ENCODE measurements around the gene CHD2.
A peak's percentile ranks its signal among the peaks of the same experiment; 100 is the strongest.

DNA sequence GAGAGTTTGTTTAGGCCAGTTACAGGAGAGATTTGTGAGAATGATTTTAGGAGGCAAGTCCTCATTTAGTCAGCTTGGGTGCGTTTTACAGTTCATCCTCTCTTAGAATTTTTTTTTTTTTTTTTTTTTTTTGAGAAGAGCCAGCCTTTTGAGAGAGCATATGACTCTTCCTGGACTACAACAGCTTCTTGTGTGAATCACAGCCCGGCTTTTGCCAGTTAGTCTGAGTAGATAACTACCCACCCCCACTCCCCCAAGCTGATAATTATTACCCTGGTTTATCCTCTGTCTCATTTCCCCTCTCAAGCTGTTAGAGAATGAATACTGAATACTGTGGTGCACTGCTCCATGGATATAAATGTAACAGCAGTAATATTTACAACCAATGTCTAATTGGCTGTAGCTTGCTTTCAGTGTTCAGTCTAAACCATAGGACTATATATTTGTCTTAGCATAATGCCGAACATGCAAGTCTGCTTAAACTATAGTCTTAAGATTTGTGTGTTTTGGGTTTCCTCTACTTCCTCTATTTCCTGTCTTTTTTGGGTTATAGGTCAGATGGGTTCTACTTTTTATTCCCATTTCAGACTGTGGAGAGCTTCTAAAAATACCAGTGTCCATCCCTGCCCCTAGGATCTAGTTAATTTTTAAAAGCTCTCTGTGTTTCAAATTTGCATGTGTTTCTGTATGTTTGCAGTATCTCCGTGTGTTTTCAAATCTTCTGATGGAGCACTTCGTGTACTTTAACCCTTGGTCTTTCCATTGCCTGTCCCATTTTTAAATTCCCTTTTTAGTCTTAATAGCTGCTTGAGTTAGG lies 8.0 kb downstream of the CHD2 start:
- TF ChIP-seq, protein P1, sequence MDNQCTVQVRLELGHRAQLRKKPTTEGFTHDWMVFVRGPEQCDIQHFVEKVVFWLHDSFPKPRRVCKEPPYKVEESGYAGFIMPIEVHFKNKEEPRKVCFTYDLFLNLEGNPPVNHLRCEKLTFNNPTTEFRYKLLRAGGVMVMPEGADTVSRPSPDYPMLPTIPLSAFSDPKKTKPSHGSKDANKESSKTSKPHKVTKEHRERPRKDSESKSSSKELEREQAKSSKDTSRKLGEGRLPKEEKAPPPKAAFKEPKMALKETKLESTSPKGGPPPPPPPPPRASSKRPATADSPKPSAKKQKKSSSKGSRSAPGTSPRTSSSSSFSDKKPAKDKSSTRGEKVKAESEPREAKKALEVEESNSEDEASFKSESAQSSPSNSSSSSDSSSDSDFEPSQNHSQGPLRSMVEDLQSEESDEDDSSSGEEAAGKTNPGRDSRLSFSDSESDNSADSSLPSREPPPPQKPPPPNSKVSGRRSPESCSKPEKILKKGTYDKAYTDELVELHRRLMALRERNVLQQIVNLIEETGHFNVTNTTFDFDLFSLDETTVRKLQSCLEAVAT (IDR thresholded peaks at IDR 0.05), result peak; percentile 37; the same call in 1 of the 2 replicates
- TF ChIP-seq, protein P2, sequence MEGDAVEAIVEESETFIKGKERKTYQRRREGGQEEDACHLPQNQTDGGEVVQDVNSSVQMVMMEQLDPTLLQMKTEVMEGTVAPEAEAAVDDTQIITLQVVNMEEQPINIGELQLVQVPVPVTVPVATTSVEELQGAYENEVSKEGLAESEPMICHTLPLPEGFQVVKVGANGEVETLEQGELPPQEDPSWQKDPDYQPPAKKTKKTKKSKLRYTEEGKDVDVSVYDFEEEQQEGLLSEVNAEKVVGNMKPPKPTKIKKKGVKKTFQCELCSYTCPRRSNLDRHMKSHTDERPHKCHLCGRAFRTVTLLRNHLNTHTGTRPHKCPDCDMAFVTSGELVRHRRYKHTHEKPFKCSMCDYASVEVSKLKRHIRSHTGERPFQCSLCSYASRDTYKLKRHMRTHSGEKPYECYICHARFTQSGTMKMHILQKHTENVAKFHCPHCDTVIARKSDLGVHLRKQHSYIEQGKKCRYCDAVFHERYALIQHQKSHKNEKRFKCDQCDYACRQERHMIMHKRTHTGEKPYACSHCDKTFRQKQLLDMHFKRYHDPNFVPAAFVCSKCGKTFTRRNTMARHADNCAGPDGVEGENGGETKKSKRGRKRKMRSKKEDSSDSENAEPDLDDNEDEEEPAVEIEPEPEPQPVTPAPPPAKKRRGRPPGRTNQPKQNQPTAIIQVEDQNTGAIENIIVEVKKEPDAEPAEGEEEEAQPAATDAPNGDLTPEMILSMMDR (IDR thresholded peaks at IDR 0.05 in 2 of 3, conservative IDR thresholded peaks at IDR 0.05 in 1 of 3; ENCODE audit: control insufficient read depth in 2 of 3, extremely low read depth in 1 of 3, insufficient read depth in 1 of 3, low read depth in 3 of 3, low read length in 3 of 3), result no peak
- TF ChIP-seq RCOR1 (conservative IDR thresholded peaks at IDR 0.05; ENCODE audit: low read depth, low read length) (no peak), RAD21 (IDR thresholded peaks at IDR 0.05; ENCODE audit: insufficient read depth, low read depth, low read length) (no peak)
- TF ChIP-seq, protein P3, sequence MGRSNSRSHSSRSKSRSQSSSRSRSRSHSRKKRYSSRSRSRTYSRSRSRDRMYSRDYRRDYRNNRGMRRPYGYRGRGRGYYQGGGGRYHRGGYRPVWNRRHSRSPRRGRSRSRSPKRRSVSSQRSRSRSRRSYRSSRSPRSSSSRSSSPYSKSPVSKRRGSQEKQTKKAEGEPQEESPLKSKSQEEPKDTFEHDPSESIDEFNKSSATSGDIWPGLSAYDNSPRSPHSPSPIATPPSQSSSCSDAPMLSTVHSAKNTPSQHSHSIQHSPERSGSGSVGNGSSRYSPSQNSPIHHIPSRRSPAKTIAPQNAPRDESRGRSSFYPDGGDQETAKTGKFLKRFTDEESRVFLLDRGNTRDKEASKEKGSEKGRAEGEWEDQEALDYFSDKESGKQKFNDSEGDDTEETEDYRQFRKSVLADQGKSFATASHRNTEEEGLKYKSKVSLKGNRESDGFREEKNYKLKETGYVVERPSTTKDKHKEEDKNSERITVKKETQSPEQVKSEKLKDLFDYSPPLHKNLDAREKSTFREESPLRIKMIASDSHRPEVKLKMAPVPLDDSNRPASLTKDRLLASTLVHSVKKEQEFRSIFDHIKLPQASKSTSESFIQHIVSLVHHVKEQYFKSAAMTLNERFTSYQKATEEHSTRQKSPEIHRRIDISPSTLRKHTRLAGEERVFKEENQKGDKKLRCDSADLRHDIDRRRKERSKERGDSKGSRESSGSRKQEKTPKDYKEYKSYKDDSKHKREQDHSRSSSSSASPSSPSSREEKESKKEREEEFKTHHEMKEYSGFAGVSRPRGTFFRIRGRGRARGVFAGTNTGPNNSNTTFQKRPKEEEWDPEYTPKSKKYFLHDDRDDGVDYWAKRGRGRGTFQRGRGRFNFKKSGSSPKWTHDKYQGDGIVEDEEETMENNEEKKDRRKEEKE (IDR thresholded peaks at IDR 0.05), result no peak

All from GM12878 (cell line).